RWPE2 (cell line): Measurements from ENCODE around the gene DSCAML1.

Experiments used
- ATAC-seq: fragments of 200-7000 bp; cut with Tn5 transposase; 3 replicates; pipeline ENCODE4 v1.9.1; 2021; ENCODE audit warnings: low read depth
- DNase-seq: peaks from one replicate; pipeline ENCODE4 v3.0.0-alpha.2; 2020; ENCODE audit warnings: low spot score
- H3K27ac ChIP-seq: fragments of 450-650 bp; 2 replicates; pipeline ENCODE4 v1.5.1; 2017; ENCODE audit warnings: mild to moderate bottlenecking; ENCODE audit not compliant: poor library complexity, severe bottlenecking
- H3K27me3 ChIP-seq: fragments of 250-450 bp; sonication (Bioruptor Pico); 2 replicates; pipeline ENCODE4 v1.5.1; 2021; ENCODE audit warnings: mild to moderate bottlenecking, moderate library complexity; ENCODE audit not compliant: insufficient read depth, poor library complexity, severe bottlenecking
- H3K36me3 ChIP-seq: fragments of 250-450 bp; sonication (Bioruptor Pico); 2 replicates; pipeline ENCODE4 v1.5.1; 2020; ENCODE audit warnings: low read depth, mild to moderate bottlenecking, moderate library complexity
- H3K4me1 ChIP-seq: fragments of 250-450 bp; sonication (Bioruptor Pico); 2 replicates; pipeline ENCODE4 v1.5.1; 2021; ENCODE audit warnings: mild to moderate bottlenecking, moderate library complexity; ENCODE audit not compliant: insufficient read depth, poor library complexity, severe bottlenecking
- H3K4me3 ChIP-seq: fragments of 250-450 bp; sonication (Bioruptor Pico); 2 replicates; pipeline ENCODE4 v1.5.1; 2021; ENCODE audit warnings: mild to moderate bottlenecking, moderate library complexity; ENCODE audit not compliant: severe bottlenecking
- H3K9me3 ChIP-seq: fragments of 250-450 bp; sonication (Bioruptor Pico); 2 replicates; pipeline ENCODE4 v1.5.1; 2021; ENCODE audit warnings: mild to moderate bottlenecking, moderate library complexity; ENCODE audit not compliant: severe bottlenecking
- CTCF ChIP-seq: fragments of 450-650 bp; IDR thresholded peaks from one replicate; pipeline ENCODE4 v1.5.1; 2017; ENCODE audit warnings: mild to moderate bottlenecking, moderate library complexity; ENCODE audit not compliant: poor library complexity, severe bottlenecking

The DSCAML1 gene

GRCh38 chr11:117529816-117530215 is 267.2 kb downstream of the DSCAML1 start:
- no peak for TF ChIP-seq CTCF
- H3K27ac ChIP-seq = no peak overlapping the region
- H3K27me3 ChIP-seq = no peaks in the 10 kb centered on the region
- H3K4me1 ChIP-seq = no peaks in the 10 kb centered on the region
- H3K9me3 ChIP-seq = no peaks in the 10 kb centered on the region
- H3K36me3 ChIP-seq = no peaks in the 10 kb centered on the region
- no peak for DNase-seq
- H3K4me3 ChIP-seq = no peak overlapping the region
- no peak for ATAC-seq

GRCh38 chr11:117528097-117528721 is 268.8 kb downstream of the DSCAML1 start:
- TF ChIP-seq CTCF = no peak
- Histone ChIP-seq H3K9me3 (no peaks in the 10 kb centered on the region), H3K4me3 (no peak overlapping the region), H3K27ac (no peak overlapping the region), H3K36me3 (no peaks in the 10 kb centered on the region), H3K4me1 (no peaks in the 10 kb centered on the region), H3K27me3 (no peaks in the 10 kb centered on the region)
- ATAC-seq = peak; percentile 37; the same call in 2 of the 3 replicates
- no peak for DNase-seq

- Histone ChIP-seq H3K27me3 (no peaks in the 10 kb centered on the region), H3K4me1 (no peaks in the 10 kb centered on the region), H3K4me3 (no peak overlapping the region), H3K36me3 (no peaks in the 10 kb centered on the region), H3K9me3 (no peaks in the 10 kb centered on the region), H3K27ac (no peak overlapping the region)
- TF ChIP-seq CTCF = no peak
- ATAC-seq (no peak), DNase-seq (no peak)
Measured at GRCh38 chr11:117527271-117527670, 269.7 kb downstream of the DSCAML1 start.

DNA sequence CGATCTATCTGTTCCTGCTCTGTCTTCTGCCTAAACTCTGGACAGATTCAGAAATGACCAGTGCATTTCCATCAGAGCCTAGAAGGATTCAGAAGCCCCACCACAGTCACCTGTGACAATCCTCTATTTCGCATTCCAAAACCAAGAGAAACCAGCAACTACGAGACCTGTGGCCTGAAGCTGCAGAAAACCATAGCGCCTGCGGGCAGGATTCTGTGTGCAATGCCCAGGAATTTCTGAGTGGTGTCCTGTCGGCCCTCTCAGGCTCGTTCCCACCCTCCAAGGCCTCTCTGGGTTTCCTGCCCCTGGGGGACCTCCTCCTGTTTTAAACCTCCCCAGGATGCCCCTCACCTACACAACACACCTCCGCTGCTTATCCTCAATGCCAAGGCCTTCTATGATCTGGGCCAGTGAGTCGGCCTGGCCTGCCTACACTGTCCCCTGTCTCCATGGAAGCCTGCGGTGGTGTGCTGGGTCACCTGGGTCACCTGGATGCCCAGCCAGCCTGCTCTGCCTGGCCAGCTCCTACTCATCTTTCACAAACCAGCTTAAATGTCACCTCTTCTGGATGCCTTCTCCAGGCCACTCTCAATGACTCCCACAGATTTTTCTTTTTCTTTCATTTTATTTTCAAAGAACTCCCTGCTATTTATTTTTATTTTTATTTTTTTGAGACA is 271.0 kb downstream of the DSCAML1 start:
- ATAC-seq (no peak), DNase-seq (no peak)
- no peaks in the 10 kb centered on the region for H3K4me1 ChIP-seq
- no peak overlapping the region for H3K27ac ChIP-seq
- no peaks in the 10 kb centered on the region for H3K9me3 ChIP-seq
- no peak overlapping the region for H3K4me3 ChIP-seq
- no peaks in the 10 kb centered on the region for H3K27me3 ChIP-seq
- no peaks in the 10 kb centered on the region for H3K36me3 ChIP-seq
- TF ChIP-seq CTCF = no peak
